Natural killer cell (primary cell): ENCODE data around the gene CACNA1B. TPM values are rescaled to one million over a fixed set of nuclear protein-coding genes. Genes with fewer than 3 reads are reported as not detected.

ENCODE experiments used
- ATAC-seq, 3 donors: fragments of 150-1000 bp in 2 of 3; fragments of 200-7000 bp in 1 of 3; cut with Tn5 transposase; 1 replicate in 1 of 3; 2 replicates in 2 of 3; pipeline ENCODE4 v1.10.0; 2021; ENCODE audit warnings: mild to moderate bottlenecking in 2 of 3, moderate library complexity in 2 of 3
- DNase-seq, 2 donors: peaks; one replicate each; pipeline versions ENCODE4 v3.0.0 to v3.0.0-alpha.2; 2013 to 2021; ENCODE audit warnings: mixed read lengths in 1 of 2
- H3K27ac ChIP-seq: one replicate; pipeline ENCODE4 v1.5.1; 2013; ENCODE audit warnings: mild to moderate bottlenecking, low read length
- H3K27me3 ChIP-seq: one replicate; pipeline ENCODE4 v1.6.1; 2013; ENCODE audit warnings: low read length; ENCODE audit not compliant: control insufficient read depth, insufficient read depth
- H3K36me3 ChIP-seq: one replicate; pipeline ENCODE4 v1.6.1; 2013; ENCODE audit warnings: low read length; ENCODE audit not compliant: control insufficient read depth, insufficient read depth
- H3K4me1 ChIP-seq: one replicate; pipeline ENCODE4 v1.6.1; 2013; ENCODE audit warnings: low read length; ENCODE audit not compliant: control insufficient read depth, insufficient read depth
- H3K4me3 ChIP-seq: one replicate; pipeline ENCODE4 v1.5.1; 2013; ENCODE audit warnings: low read length
- H3K9me3 ChIP-seq: one replicate; pipeline ENCODE4 v1.6.1; 2013; ENCODE audit warnings: low read length; ENCODE audit not compliant: control insufficient read depth, insufficient read depth
- H3K27ac Mint-ChIP-seq, 2 donors: one replicate each; pipeline ENCODE4 v1.8.0; 2022; ENCODE audit warnings: mild to moderate bottlenecking in 2 of 2, mixed read lengths in 2 of 2, moderate library complexity in 1 of 2
- H3K27me3 Mint-ChIP-seq, 2 donors: one replicate each; pipeline ENCODE4 v1.8.0; 2022; ENCODE audit warnings: low read depth in 2 of 2, mixed read lengths in 2 of 2
- H3K36me3 Mint-ChIP-seq: one replicate; pipeline ENCODE4 v1.8.0; 2022; ENCODE audit warnings: mixed read lengths
- H3K4me1 Mint-ChIP-seq, 2 donors: one replicate each; pipeline ENCODE4 v1.8.0; 2022; ENCODE audit warnings: mixed read lengths in 2 of 2
- H3K4me3 Mint-ChIP-seq: one replicate; pipeline ENCODE4 v1.8.0; 2022; ENCODE audit warnings: mild to moderate bottlenecking, moderate library complexity, mixed read lengths
- H3K9me3 Mint-ChIP-seq, 2 donors: one replicate each; pipeline ENCODE4 v1.8.0; 2022; ENCODE audit warnings: mixed read lengths in 2 of 2
- CTCF ChIP-seq: fragments of 200-600 bp; IDR thresholded peaks from one replicate; pipeline ENCODE4 v1.8.0; 2022; ENCODE audit warnings: antibody characterized with exemption
- WGBS: methylation state at CpG from one replicate; pipeline ENCODE4 v1.1.7; 2013; ENCODE audit warnings: missing lambda C conversion rate; ENCODE audit not compliant: insufficient coverage; 5-methylcytosine and 5-hydroxymethylcytosine counted together
- intact Hi-C: fragments of 100-400 bp; cut with micrococcal nuclease; formaldehyde crosslinking; loops from one replicate; pipeline ENCODE4 v1.14.2; 2022
- total RNA-seq, 4 donors: library from RNA; stranded (reverse); fragments of 120-200 nt in 1 of 4; gene quantifications; one replicate each; pipeline versions ENCODE4 v1.2.3 to v1.2.4, GENCODE V29; 2013 to 2022

CACNA1B gene
- total RNA-seq, 3 donors from 2014 or later (not counting 1 experiment from before 2014, with no cell fraction given), result 0.07 TPM; not detected in 2

DNA sequence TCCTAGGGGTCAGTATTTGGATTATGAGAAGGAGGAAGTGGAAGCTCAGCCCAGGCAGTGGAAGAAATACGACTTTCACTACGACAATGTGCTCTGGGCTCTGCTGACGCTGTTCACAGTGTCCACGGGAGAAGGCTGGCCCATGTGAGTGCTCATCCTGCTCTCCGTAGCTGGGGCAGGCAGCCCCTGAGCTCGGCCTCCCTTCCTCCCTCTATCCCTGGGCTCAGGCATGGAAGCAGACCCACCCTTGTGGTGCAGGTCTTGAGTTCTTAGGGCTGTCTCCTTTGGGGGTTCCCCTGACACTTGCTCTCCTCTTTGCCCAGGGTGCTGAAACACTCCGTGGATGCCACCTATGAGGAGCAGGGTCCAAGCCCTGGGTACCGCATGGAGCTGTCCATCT lies 180.1 kb downstream of the CACNA1B start:
- TF ChIP-seq CTCF, result no peak
- Mint-ChIP-seq H3K27ac (no peak overlapping the region), H3K27me3 (peaks cover 0 to 3% of the 10 kb centered on the region in 2 donors), H3K36me3 (no peaks in the 10 kb centered on the region), H3K9me3 (no peaks in the 10 kb centered on the region), H3K4me1 (no peaks in the 10 kb centered on the region), H3K4me3 (no peak overlapping the region)
- ATAC-seq (no peak), DNase-seq (no peak)
- H3K27ac ChIP-seq, result no peak overlapping the region
- no peaks in the 10 kb centered on the region for H3K9me3 ChIP-seq
- no peaks in the 10 kb centered on the region for H3K27me3 ChIP-seq
- no peaks in the 10 kb centered on the region for H3K4me1 ChIP-seq
- intact Hi-C loops, result no loop called here
- 55% methylated on average over 8 of the region's 8 CpGs for WGBS
- no peak overlapping the region for H3K4me3 ChIP-seq
- H3K36me3 ChIP-seq, result no peaks in the 10 kb centered on the region

GRCh38 chr9:138058181-138058580 lies 180.6 kb downstream of the CACNA1B start:
- Mint-ChIP-seq H3K4me1 (no peaks in the 10 kb centered on the region), H3K27ac (no peak overlapping the region), H3K9me3 (no peaks in the 10 kb centered on the region), H3K4me3 (no peak overlapping the region), H3K36me3 (no peaks in the 10 kb centered on the region), H3K27me3 (peaks cover 0 to 3% of the 10 kb centered on the region in 2 donors)
- H3K9me3 ChIP-seq, result no peaks in the 10 kb centered on the region
- H3K36me3 ChIP-seq, result no peaks in the 10 kb centered on the region
- no peaks in the 10 kb centered on the region for H3K4me1 ChIP-seq
- WGBS, result 82% methylated on average over 9 of the region's 9 CpGs
- H3K27ac ChIP-seq, result no peak overlapping the region
- TF ChIP-seq CTCF, result no peak
- DNase-seq (no peak), ATAC-seq (no peak)
- H3K27me3 ChIP-seq, result no peaks in the 10 kb centered on the region
- intact Hi-C loops, result no loop called here
- no peak overlapping the region for H3K4me3 ChIP-seq

DNA sequence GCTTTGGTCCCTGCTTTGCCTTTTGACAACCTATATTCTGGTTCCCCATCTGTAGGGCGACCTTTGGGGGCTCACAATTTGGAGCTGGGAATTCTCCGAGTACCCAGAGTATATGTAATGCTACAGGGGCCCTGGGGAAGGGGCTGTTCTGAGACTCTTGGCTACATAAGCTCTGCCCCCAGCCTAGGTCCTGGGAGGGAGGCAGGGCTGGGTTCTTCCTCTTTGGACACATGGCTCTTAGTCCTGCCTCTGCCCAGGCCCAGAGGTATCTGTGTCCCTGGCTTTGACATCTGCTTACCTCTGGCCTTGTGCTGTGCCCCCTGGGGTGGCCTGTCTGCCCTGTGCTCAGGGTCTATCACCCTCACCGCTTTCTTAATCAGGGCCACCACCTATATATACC lies 181.6 kb downstream of the CACNA1B start:
- no peak overlapping the region for H3K27ac ChIP-seq
- WGBS, result 74% methylated on average over 3 of the region's 3 CpGs
- Mint-ChIP-seq H3K27me3 (peaks cover 0 to 3% of the 10 kb centered on the region in 2 donors), H3K4me1 (no peaks in the 10 kb centered on the region), H3K9me3 (no peaks in the 10 kb centered on the region), H3K4me3 (no peak overlapping the region), H3K36me3 (no peaks in the 10 kb centered on the region), H3K27ac (no peak overlapping the region)
- intact Hi-C loops, result no loop called here
- ATAC-seq (no peak), DNase-seq (no peak)
- H3K9me3 ChIP-seq, result no peaks in the 10 kb centered on the region
- no peak for TF ChIP-seq CTCF
- no peak overlapping the region for H3K4me3 ChIP-seq
- H3K4me1 ChIP-seq, result no peaks in the 10 kb centered on the region
- H3K27me3 ChIP-seq, result no peaks in the 10 kb centered on the region
- H3K36me3 ChIP-seq, result no peaks in the 10 kb centered on the region

GRCh38 chr9:138060365-138060764 lies 182.8 kb downstream of the CACNA1B start:
- H3K4me3 ChIP-seq, result no peak overlapping the region
- no peaks in the 10 kb centered on the region for H3K36me3 ChIP-seq
- DNase-seq, result no peak
- H3K9me3 ChIP-seq, result no peaks in the 10 kb centered on the region
- no peak overlapping the region for H3K27ac Mint-ChIP-seq
- 81% methylated on average over 8 of the region's 8 CpGs for WGBS
- H3K27me3 Mint-ChIP-seq, result peaks cover 0 to 3% of the 10 kb centered on the region in 2 donors
- no peaks in the 10 kb centered on the region for H3K4me1 Mint-ChIP-seq
- no peaks in the 10 kb centered on the region for H3K4me1 ChIP-seq
- no peaks in the 10 kb centered on the region for H3K27me3 ChIP-seq
- no peak overlapping the region for H3K4me3 Mint-ChIP-seq
- no peaks in the 10 kb centered on the region for H3K36me3 Mint-ChIP-seq
- intact Hi-C loops, result no loop called here
- no peak overlapping the region for H3K27ac ChIP-seq
- no peak for TF ChIP-seq CTCF
- no peak for ATAC-seq
- no peaks in the 10 kb centered on the region for H3K9me3 Mint-ChIP-seq
